HCT116 (cell line): Measurements from ENCODE around the gene ALG10B. TPM values are rescaled to one million over a fixed set of nuclear protein-coding genes. Genes with fewer than 3 reads are reported as not detected.

ENCODE experiments used
- ATAC-seq: fragments of 200-7000 bp; cut with Tn5 transposase; 2 replicates; pipeline ENCODE4 v1.9.1; 2020; ENCODE audit warnings: mild to moderate bottlenecking, moderate library complexity
- BruUV-seq: library from RNA; stranded (reverse); fragments of 400-500 nt; replicated peaks from 2 replicates; lab custom pipeline; 2021; lab: Mats Ljungman, UMichigan
- CTCF ChIA-PET: fragments of 300-600 bp; sonication (Branson Sonifier 250); formaldehyde crosslinking; loops from one replicate; lab custom pipeline; 2021; ENCODE audit warnings: antibody characterized with exemption; lab: Charles Lee
- POLR2A ChIA-PET: fragments of 300-600, 350-600 bp; sonication (Branson Sonifier 250); formaldehyde crosslinking; loops from one replicate; lab custom pipeline; 2021; ENCODE audit warnings: antibody characterized with exemption; lab: Charles Lee
- RAD21 ChIA-PET, 2 experiments: fragments of 300-600 bp; sonication (Branson Sonifier 250); formaldehyde crosslinking; loops; one replicate each; lab custom pipeline; 2023; ENCODE audit warnings: low total read pairs in 2 of 2; ENCODE audit not compliant: uncharacterized antibody in 2 of 2, unreplicated experiment in 2 of 2, low non-redundant PET in 1 of 2; lab: Charles Lee
- DNase-seq: peaks from one replicate; pipeline ENCODE4 v3.0.0-alpha.2; 2010; ENCODE audit warnings: low read depth, low spot score
- H2AFZ ChIP-seq: fragments of 200-600 bp; shearing (Covaris generic), sonication (generic); 2 replicates; pipeline ENCODE4 v1.6.1; 2017; ENCODE audit warnings: low read depth, mixed run types, mixed read lengths, antibody characterized with exemption, low read length; ENCODE audit not compliant: poor library complexity, severe bottlenecking
- H3K27ac ChIP-seq: 2 replicates; pipeline ENCODE4 v1.5.1; 2012; ENCODE audit warnings: low read depth, low read length
- H3K27me3 ChIP-seq: fragments of 200-600 bp; sonication (generic); 2 replicates; pipeline ENCODE4 v1.6.1; 2016; ENCODE audit warnings: mixed run types, low read length, mixed read lengths; ENCODE audit not compliant: insufficient read depth
- H3K36me3 ChIP-seq, 2 experiments: fragments of 200-500 bp in 1 of 2; fragments of 200-600 bp in 1 of 2; sonication (Bioruptor generic) in 1 of 2; sonication (generic) in 1 of 2; 2 replicates each; pipeline versions ENCODE4 v1.5.1 to v1.6.1; 2014 to 2016; ENCODE audit warnings: low read length in 2 of 2, inconsistent platforms in 1 of 2, mixed read lengths in 1 of 2, mixed run types in 1 of 2; ENCODE audit not compliant: insufficient read depth in 2 of 2, control insufficient read depth in 1 of 2
- H3K4me1 ChIP-seq, 2 experiments: fragments of 200-600 bp in 1 of 2; sonication (generic) in 1 of 2; 2 replicates each; pipeline versions ENCODE4 v1.5.1 to v1.6.1; 2012 to 2017; ENCODE audit warnings: low read length in 2 of 2, inconsistent platforms in 1 of 2, mild to moderate bottlenecking in 1 of 2, mixed read lengths in 1 of 2, mixed run types in 1 of 2, moderate library complexity in 1 of 2; ENCODE audit not compliant: insufficient read depth in 2 of 2, control insufficient read depth in 1 of 2
- H3K4me2 ChIP-seq: fragments of 200-600 bp; sonication (generic); 2 replicates; pipeline ENCODE4 v1.6.1; 2017; ENCODE audit warnings: mixed run types, low read length, mixed read lengths
- H3K4me3 ChIP-seq, 2 experiments: fragments of 200-600 bp in 1 of 2; sonication (generic) in 1 of 2; replicated peaks in 1 of 2; 2 replicates each; pipeline ENCODE4 v1.5.1; 2011 to 2016; ENCODE audit warnings: low read length in 2 of 2, control low read depth in 1 of 2, low read depth in 1 of 2, mild to moderate bottlenecking in 1 of 2, mixed read lengths in 1 of 2, mixed run types in 1 of 2
- H3K79me2 ChIP-seq: fragments of 200-600 bp; sonication (generic); 2 replicates; pipeline ENCODE4 v1.6.1; 2017; ENCODE audit warnings: mild to moderate bottlenecking, mixed run types, low read length, moderate library complexity, mixed read lengths; ENCODE audit not compliant: insufficient read depth
- H3K9ac ChIP-seq: fragments of 200-600 bp; sonication (generic); 2 replicates; pipeline ENCODE4 v1.6.1; 2016; ENCODE audit warnings: low read length, mixed read lengths
- H3K9me2 ChIP-seq: fragments of 200-600 bp; sonication (generic), shearing (Covaris generic); 2 replicates; pipeline ENCODE4 v1.6.1; 2017; ENCODE audit warnings: mixed run types, mild to moderate bottlenecking, moderate library complexity; ENCODE audit not compliant: insufficient read depth
- H3K9me3 ChIP-seq, 2 experiments: fragments of 200-500 bp in 1 of 2; fragments of 200-600 bp in 1 of 2; sonication (Bioruptor generic) in 1 of 2; sonication (generic) in 1 of 2; 2 replicates each; pipeline ENCODE4 v1.6.1; 2014 to 2017; ENCODE audit warnings: low read length in 2 of 2, mixed read lengths in 2 of 2, inconsistent platforms in 1 of 2, low read depth in 1 of 2, mild to moderate bottlenecking in 1 of 2, mixed run types in 1 of 2, moderate library complexity in 1 of 2; ENCODE audit not compliant: control insufficient read depth in 1 of 2, insufficient read depth in 1 of 2
- H4K20me1 ChIP-seq: fragments of 200-600 bp; sonication (generic), shearing (Covaris generic); 2 replicates; pipeline ENCODE4 v1.6.1; 2017; ENCODE audit warnings: mixed run types, mild to moderate bottlenecking, moderate library complexity; ENCODE audit not compliant: insufficient read depth
- CBX3 ChIP-seq: IDR thresholded peaks from 2 replicates; pipeline ENCODE4 v1.6.1; 2012; ENCODE audit warnings: low read depth
- CEBPB ChIP-seq: IDR thresholded peaks from 2 replicates; pipeline ENCODE4 v1.6.1; 2012; ENCODE audit warnings: low read depth
- EGR1 ChIP-seq: IDR thresholded peaks from 2 replicates; pipeline ENCODE4 v1.6.1; 2012; ENCODE audit warnings: low read depth
- EZH2phosphoT487 ChIP-seq: fragments of 200-600 bp; IDR thresholded peaks from 2 replicates; pipeline ENCODE4 v1.6.1; 2018; ENCODE audit warnings: antibody characterized with exemption, borderline replicate concordance
- FOSL1 ChIP-seq: IDR thresholded peaks from 2 replicates; pipeline ENCODE4 v1.6.1; 2012; ENCODE audit warnings: low read depth
- RAD21 ChIP-seq: IDR thresholded peaks from 2 replicates; pipeline ENCODE4 v1.6.1; 2012; ENCODE audit warnings: low read depth, mild to moderate bottlenecking
- SP1 ChIP-seq: IDR thresholded peaks from 2 replicates; pipeline ENCODE4 v1.6.1; 2012; ENCODE audit warnings: low read depth
- SRF ChIP-seq: IDR thresholded peaks from 2 replicates; pipeline ENCODE4 v1.6.1; 2012; ENCODE audit warnings: low read depth
- YY1 ChIP-seq: IDR thresholded peaks from 2 replicates; pipeline ENCODE4 v1.6.1; 2011; ENCODE audit warnings: low read length, low read depth, moderate library complexity, mild to moderate bottlenecking; ENCODE audit not compliant: insufficient replicate concordance; ENCODE audit errors: extremely low read depth
- ZNF274 ChIP-seq: fragments of 200-500 bp; sonication (Bioruptor generic); IDR thresholded peaks from 2 replicates; pipeline ENCODE4 v1.6.1; 2014; ENCODE audit warnings: mild to moderate bottlenecking, low read depth, low read length, inconsistent platforms
- intact Hi-C: fragments of 100-400 bp; cut with micrococcal nuclease; formaldehyde crosslinking; loops from 2 replicates; pipeline ENCODE4 v1.10.0; 2022
- total RNA-seq: library from RNA; stranded (reverse); gene quantifications from one replicate; pipeline ENCODE4 v1.2.1, GENCODE V29; 2021; ENCODE audit not compliant: unreplicated experiment
- TF ChIP-seq, protein P1 (sequence below): IDR thresholded peaks from 2 replicates; pipeline ENCODE4 v1.6.1; 2012
- TF ChIP-seq, protein P2 (sequence below): IDR thresholded peaks from 2 replicates; pipeline ENCODE4 v1.6.1; 2012; ENCODE audit warnings: low read depth
- TF ChIP-seq, protein P3 (sequence below), 3 experiments: fragments of 200-600 bp in 1 of 3; sonication (generic) in 1 of 3; IDR thresholded peaks in 2 of 3; conservative IDR thresholded peaks in 1 of 3; 2 replicates each; pipeline ENCODE4 v1.5.1; 2012 to 2017; ENCODE audit warnings: low read depth in 2 of 3, low read length in 2 of 3, antibody characterized with exemption in 1 of 3, borderline replicate concordance in 1 of 3, control low read depth in 1 of 3, mild to moderate bottlenecking in 1 of 3, mixed read lengths in 1 of 3, mixed run types in 1 of 3, moderate library complexity in 1 of 3; ENCODE audit not compliant: insufficient read depth in 1 of 3

The ALG10B gene
- total RNA-seq, 1 experiment from 2014 or later: 9.0 TPM

DNA sequence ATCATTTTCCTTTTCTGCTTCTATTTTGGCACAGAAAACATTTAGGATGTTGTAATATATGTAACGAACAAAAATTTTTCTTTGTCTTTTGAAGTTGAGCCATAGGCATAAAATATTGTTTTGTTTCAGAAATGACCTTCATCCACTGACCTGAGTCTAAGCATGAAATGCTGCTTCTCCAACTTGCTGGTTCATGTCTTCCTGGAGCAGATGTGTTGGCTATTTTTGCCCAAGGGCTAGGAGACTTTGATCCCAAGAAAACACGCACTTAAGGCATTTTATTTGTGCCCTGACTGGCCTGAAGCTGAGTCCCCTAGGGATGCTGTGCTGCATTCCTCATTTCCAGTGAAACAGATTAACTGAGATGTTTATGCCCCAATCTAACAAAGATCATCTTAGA, 27.2 kb upstream of the ALG10B start:
- no peaks in the 10 kb centered on the region for H3K4me1 ChIP-seq
- no peak for DNase-seq
- no peaks in the 10 kb centered on the region for H3K9me2 ChIP-seq
- H3K4me3 ChIP-seq: no peak overlapping the region
- H3K4me2 ChIP-seq: no peak overlapping the region
- BruUV-seq: no TSS peak
- TF ChIP-seq CBX3 (no peak), EZH2phosphoT487 (no peak), EGR1 (no peak), YY1 (no peak), ZNF274 (no peak), FOSL1 (no peak), SRF (no peak), SP1 (no peak), CEBPB (no peak), RAD21 (no peak)
- TF ChIP-seq, protein P1, sequence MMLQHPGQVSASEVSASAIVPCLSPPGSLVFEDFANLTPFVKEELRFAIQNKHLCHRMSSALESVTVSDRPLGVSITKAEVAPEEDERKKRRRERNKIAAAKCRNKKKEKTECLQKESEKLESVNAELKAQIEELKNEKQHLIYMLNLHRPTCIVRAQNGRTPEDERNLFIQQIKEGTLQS: no peak
- TF ChIP-seq, protein P2, sequence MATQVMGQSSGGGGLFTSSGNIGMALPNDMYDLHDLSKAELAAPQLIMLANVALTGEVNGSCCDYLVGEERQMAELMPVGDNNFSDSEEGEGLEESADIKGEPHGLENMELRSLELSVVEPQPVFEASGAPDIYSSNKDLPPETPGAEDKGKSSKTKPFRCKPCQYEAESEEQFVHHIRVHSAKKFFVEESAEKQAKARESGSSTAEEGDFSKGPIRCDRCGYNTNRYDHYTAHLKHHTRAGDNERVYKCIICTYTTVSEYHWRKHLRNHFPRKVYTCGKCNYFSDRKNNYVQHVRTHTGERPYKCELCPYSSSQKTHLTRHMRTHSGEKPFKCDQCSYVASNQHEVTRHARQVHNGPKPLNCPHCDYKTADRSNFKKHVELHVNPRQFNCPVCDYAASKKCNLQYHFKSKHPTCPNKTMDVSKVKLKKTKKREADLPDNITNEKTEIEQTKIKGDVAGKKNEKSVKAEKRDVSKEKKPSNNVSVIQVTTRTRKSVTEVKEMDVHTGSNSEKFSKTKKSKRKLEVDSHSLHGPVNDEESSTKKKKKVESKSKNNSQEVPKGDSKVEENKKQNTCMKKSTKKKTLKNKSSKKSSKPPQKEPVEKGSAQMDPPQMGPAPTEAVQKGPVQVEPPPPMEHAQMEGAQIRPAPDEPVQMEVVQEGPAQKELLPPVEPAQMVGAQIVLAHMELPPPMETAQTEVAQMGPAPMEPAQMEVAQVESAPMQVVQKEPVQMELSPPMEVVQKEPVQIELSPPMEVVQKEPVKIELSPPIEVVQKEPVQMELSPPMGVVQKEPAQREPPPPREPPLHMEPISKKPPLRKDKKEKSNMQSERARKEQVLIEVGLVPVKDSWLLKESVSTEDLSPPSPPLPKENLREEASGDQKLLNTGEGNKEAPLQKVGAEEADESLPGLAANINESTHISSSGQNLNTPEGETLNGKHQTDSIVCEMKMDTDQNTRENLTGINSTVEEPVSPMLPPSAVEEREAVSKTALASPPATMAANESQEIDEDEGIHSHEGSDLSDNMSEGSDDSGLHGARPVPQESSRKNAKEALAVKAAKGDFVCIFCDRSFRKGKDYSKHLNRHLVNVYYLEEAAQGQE: no peak
- TF ChIP-seq, protein P3, sequence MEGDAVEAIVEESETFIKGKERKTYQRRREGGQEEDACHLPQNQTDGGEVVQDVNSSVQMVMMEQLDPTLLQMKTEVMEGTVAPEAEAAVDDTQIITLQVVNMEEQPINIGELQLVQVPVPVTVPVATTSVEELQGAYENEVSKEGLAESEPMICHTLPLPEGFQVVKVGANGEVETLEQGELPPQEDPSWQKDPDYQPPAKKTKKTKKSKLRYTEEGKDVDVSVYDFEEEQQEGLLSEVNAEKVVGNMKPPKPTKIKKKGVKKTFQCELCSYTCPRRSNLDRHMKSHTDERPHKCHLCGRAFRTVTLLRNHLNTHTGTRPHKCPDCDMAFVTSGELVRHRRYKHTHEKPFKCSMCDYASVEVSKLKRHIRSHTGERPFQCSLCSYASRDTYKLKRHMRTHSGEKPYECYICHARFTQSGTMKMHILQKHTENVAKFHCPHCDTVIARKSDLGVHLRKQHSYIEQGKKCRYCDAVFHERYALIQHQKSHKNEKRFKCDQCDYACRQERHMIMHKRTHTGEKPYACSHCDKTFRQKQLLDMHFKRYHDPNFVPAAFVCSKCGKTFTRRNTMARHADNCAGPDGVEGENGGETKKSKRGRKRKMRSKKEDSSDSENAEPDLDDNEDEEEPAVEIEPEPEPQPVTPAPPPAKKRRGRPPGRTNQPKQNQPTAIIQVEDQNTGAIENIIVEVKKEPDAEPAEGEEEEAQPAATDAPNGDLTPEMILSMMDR (IDR thresholded peaks at IDR 0.05 in 2 of 3, conservative IDR thresholded peaks at IDR 0.05 in 1 of 3; ENCODE audit: borderline replicate concordance in 1 of 3, insufficient read depth in 1 of 3, low read depth in 2 of 3, low read length in 2 of 3): no peak
- TF ChIP-seq, all 23 proteins: peak for 0
- Histone ChIP-seq H3K79me2 (no peaks in the 10 kb centered on the region), H3K9ac (no peak overlapping the region), H3K27me3 (no peaks in the 10 kb centered on the region), H4K20me1 (no peaks in the 10 kb centered on the region), H3K27ac (no peak overlapping the region), H3K36me3 (no peaks in the 10 kb centered on the region), H2AFZ (no peak overlapping the region), H3K9me3 (no peaks in the 10 kb centered on the region)
- ChIA-PET CTCF (no interaction called here), POLR2A (no interaction called here), RAD21 (no interaction called here)
- no peak for ATAC-seq
- intact Hi-C loops: no loop called here
